HG03095 (cell line): Measurements from ENCODE around the gene FZD2.
"Not testable (repeated sequence)": the region's sequence is repeated elsewhere in the genome, so short reads cannot be mapped to it uniquely, and the experiment has no call there.

Experiments used
- ATAC-seq: cut with Tn5 transposase; IDR thresholded peaks from one replicate; pipeline ENCODE4 v1.9.1; 2021; ENCODE audit warnings: moderate library complexity; ENCODE audit not compliant: unreplicated experiment

FZD2 gene

DNA sequence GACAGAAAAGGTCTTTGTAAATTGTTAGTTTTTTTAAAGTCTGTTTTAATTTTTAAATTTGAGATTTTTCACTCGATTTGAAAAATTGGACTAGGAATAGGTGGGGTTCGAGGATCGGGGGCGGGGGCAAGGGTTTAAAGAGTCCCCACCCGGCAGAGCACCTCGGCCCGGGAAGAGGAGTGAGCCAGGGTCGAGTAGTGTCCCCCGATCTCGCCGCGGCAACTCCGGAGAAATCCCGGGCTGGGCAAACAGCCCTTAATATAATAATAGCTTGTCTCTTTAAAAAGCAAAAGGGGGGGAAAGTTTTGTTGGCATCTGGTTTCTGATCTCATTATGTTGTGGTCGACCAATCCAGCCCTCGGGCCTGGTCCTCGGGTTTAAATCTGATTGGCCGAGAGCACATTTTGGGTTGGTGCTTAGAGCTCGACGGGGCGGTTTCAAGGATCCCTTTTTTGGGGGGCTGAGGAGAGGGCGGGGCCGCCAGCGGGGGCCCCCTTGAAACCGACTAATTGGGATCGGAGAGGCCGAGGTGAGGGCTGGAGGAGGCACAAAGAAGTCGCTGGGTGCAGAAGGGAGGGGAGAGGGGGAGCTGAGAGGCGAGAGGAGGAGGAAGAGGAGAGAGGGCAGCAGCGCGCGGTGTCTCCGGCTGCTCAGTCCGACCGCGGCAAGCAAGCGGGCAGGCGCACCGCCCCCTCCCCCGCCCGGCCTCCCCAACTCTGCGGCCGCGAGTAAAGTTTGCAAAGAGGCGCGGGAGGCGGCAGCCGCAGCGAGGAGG, at the start of gene FZD2:
FZD2 (plus strand) TSS at position 653 of the 775 bp plus-strand sequence. CDS start 205 bp downstream, outside the sequence.
- no peak for ATAC-seq

- ATAC-seq, result not testable (repeated sequence)
Measured at GRCh38 chr17:44511241-44512134, 45.8 kb upstream of the FZD2 start.

DNA sequence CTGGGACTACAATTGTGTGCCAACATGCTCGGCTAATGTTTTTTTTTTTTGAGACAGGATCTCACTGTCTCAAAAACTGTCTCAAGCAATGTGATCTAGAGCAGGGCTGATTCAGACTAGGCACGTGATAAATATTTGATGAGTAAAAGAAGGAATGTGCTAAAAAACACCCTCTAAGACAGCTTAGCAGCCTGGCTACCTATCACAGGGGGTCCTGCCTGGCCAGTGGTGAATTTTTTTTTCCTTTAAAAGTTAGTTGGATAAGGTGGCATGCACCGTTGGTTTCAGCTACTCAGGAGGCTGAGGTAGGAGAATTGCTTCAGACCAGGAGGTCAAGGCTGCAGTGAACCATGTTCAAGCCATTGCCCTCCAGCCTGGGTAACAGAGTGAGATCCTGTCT, 39.3 kb upstream of the FZD2 start:
- ATAC-seq, result no peak

- no peak for ATAC-seq
Measured at GRCh38 chr17:44522883-44523671, 34.2 kb upstream of the FZD2 start.

DNA sequence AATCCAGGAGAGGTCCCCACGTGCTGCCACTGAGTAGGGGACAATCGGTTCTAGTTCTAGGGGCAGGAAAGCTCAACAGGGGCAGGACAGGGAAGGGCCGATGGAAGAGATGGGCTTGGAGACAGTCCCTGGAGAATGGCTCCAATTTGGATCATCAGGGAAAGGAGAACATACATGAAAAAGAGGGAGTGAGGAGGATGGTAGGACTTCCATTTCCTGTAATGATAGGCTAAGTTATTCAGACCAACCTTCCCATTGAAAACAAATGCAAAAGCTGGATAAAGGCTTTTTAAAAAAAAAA, 33.7 kb upstream of the FZD2 start:
- ATAC-seq, result no peak

GRCh38 chr17:44527102-44527501, 30.2 kb upstream of the FZD2 start:
- ATAC-seq, result no peak

GRCh38 chr17:44527954-44528353, 29.3 kb upstream of the FZD2 start:
- ATAC-seq, result no peak

DNA sequence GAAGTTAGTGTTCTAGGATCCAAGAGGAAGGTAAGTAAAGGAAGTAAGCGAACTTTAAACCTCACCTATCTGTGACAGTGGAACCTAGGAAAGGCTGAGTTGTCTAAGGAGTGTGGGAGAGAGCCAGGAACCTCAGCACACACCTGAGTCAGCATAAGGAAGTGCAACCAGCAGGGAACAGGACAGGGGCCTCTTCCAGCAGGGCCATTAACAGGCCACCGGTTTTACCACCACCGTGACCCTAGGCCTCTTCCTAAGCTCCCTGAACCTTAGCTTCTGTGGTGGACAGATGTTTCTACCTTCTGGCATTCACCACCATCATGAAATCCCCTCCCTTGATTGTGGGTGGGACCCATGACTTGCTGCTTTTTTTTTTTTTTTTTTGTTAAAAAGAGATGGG, 27.4 kb upstream of the FZD2 start:
- ATAC-seq, result no peak

- ATAC-seq, result no peak
Measured at GRCh38 chr17:44530896-44531418, 26.3 kb upstream of the FZD2 start.

DNA sequence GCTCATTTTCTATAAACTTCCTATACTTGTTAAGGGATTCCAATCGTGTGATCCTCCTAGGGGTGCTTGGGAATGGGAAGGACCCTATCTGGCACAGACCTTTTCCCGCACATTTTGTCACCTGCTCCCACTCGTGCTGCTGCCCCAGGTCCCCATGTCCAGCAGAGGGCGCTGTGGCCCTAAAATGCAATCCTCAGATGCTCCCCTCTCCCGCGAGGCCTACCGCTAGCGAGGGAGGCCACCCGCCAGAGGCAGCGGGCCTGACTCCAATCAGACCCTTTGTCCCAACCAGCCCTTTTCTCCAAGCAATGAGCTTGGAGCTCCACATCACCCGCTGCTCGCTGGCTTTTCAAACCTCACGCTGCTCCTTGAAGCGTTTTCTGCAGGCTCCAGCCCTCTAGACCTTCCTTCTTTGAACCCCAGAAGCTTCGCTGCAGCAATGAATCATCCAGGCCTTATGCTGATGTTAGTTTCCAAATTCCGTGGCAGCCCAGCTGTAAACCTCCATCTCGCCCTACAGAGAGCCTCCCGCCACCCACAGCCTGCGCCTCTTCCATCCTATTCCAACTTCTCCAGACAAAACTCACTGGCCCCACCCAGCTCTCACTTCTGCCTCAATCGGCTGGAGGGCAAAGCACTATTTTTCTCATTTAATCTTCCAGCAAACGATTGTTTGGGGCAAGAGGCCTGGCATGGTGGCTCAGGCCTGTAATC, 23.6 kb upstream of the FZD2 start:
- no peak for ATAC-seq

- ATAC-seq, result no peak
Measured at GRCh38 chr17:44536090-44536953, 21.0 kb upstream of the FZD2 start.

GRCh38 chr17:44537922-44538321, 19.4 kb upstream of the FZD2 start:
- not testable (repeated sequence) for ATAC-seq

- ATAC-seq, result no peak
Measured at GRCh38 chr17:44539673-44540072, 17.6 kb upstream of the FZD2 start.

DNA sequence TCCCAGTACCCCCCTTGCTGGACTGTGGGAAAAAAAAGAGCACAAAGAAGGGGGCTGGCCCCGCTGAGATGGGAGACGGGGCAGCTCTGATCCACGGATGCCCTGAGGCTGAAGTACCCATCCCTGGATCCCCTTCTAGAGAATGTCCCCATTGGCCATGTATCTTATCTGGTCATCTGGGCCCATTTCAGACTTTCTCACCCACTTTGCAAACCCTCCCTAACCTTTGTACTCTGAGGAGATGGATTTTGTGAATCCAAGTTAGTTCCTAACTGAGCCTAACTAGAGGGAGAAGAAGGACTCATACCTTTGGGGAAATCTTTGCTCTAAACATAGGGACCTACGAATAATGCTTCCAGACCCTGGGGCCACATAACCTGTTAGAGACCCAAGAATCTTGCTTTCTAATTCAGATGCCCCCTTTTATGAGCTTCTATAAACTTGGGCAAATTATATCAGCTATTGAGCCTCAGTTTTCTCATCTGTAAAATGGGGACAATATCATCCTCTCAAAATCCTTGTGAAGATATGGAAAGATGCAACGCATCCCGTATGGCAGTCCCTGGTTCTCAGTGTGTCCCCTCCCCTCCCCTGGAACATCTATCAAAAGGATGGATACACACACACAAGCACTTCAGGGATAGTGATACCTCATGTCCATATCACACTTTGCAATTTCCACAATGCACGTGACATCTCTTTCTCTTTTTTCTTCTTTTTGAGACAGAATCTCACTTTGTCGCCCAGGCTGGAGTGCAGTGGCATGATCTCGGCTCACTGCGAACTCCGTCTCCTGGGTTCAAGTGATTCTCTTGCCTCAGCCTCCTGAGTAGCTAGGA, 16.8 kb upstream of the FZD2 start:
- no peak for ATAC-seq

DNA sequence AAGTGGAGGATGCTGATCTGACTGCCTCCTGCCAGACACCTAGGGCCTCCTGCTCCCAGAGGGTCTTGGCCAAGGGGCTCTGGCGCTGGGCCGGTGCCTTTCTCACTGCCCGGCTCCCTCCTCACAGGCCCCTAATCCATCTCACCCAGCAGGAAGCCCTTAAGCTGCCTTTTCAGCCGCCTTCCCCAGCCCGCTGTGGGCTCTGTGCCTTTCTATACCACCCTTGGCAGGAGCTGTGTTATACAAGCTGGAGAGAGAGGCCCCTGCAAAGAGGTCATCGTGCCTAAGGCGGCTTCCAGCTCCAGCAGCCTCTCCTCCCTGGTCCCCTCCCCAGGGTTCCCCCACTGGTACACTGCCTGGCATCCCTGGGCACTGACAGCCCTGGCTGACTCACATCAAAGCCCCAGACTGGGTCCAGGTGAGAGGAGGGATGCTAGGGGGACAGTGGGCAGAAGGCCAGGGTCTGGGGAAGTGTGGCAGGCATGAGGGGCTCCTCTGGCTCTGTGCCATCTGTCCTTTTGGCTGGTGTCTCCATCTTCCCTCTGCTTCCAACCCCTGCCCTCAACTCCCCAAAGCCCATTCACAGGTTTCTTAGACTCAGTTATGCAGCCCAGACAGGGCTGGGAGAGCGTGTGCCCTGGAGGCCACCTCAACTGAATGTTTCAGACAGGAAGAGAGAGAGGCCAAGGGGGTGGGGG, 15.3 kb upstream of the FZD2 start:
- no peak for ATAC-seq

DNA sequence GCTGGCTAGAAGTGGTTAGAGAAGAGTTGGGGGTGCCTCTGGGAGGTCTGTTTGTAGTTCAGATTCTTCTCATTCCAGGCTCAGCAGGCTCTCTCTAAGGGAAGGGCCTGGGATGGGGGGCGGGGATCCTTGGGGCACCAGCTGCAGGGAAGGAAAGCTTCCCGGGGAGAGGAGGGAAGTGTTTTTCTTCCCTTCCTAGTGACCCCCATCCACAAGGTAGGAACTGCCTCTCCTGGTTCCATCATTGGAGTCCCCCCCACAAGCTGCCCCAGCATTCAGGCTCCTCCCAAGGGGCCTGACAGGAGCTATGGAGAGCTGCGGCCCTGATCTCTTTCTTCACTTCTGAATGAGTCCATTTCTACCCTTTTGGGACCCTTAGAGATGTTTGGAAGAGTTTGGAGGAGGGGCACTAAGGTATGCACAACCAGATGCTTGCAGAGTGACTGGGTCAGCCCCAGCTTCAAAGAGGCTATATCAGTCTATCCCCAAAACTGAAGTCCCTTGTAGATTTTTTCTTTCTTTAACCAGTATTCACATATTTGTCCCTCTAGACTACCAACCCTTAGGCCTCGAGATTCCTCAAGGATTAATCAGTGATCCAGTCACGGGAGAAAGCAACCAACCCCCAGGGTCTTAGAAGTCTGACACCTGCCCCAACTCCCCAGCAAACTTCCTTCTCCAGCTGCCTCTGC, 13.9 kb upstream of the FZD2 start:
- no peak for ATAC-seq

DNA sequence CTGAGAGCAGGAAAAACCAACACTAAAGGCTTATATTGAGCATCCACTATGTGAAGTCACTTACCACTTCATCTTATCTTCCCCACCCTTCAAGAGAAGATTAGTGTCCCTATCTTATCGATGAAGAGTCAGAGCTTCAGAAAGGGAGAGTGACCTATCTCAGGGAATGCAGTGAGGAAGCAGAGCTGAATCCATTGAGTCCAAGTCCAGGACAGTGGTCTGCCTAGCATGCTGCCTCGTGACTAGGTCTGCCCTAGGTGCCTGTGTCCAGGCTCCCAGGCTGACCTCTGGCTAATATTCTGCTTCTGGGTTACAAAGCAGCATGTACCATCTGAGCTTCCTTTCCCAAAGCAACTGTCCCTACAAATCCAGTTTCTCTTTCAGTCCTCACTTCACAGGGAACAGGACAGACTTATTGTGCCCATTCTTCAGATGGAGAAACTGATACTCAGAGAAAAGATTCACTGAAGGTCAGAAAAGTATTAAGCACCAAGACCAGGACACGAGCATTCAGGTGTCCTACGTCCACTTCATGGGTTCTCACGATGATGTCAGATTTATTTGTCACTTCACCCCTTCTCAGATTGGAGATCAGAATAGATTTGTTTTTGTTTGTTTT, 13.3 kb upstream of the FZD2 start:
- ATAC-seq, result no peak
